HL-60 (cell line): ENCODE measurements around the gene MYO5B.

ENCODE experiments used
- TF ChIP-seq, protein P1 (sequence below): IDR thresholded peaks from one replicate; pipeline ENCODE4 v1.5.1; 2011; ENCODE audit warnings: low read length, control low read depth, inconsistent platforms; ENCODE audit not compliant: insufficient read depth
- TF ChIP-seq, protein P2 (sequence below): IDR thresholded peaks from 2 replicates; pipeline ENCODE4 v1.6.1; 2012; ENCODE audit warnings: low read depth; ENCODE audit not compliant: insufficient replicate concordance

DNA sequence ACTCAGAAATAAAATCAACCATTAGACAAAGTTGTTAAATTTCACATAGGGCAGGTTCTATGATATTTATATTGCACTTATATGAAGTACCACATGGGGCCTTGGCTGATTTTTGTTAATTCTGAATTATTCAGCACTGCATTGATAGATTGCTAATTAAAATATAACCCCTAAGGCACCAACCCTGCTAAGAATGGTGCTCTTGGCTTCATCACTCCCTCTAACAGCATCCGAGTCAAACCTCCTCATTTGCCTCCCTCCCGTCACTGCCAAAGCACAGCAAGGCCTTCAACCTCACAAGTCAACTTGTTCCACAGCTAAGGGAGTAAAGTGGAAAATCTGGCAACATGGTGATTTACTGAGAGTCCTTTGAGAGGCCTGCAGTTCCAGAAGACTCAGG is 27.0 kb downstream of the MYO5B start:
- TF ChIP-seq, protein P1, sequence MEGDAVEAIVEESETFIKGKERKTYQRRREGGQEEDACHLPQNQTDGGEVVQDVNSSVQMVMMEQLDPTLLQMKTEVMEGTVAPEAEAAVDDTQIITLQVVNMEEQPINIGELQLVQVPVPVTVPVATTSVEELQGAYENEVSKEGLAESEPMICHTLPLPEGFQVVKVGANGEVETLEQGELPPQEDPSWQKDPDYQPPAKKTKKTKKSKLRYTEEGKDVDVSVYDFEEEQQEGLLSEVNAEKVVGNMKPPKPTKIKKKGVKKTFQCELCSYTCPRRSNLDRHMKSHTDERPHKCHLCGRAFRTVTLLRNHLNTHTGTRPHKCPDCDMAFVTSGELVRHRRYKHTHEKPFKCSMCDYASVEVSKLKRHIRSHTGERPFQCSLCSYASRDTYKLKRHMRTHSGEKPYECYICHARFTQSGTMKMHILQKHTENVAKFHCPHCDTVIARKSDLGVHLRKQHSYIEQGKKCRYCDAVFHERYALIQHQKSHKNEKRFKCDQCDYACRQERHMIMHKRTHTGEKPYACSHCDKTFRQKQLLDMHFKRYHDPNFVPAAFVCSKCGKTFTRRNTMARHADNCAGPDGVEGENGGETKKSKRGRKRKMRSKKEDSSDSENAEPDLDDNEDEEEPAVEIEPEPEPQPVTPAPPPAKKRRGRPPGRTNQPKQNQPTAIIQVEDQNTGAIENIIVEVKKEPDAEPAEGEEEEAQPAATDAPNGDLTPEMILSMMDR = no peak
- TF ChIP-seq, protein P2, sequence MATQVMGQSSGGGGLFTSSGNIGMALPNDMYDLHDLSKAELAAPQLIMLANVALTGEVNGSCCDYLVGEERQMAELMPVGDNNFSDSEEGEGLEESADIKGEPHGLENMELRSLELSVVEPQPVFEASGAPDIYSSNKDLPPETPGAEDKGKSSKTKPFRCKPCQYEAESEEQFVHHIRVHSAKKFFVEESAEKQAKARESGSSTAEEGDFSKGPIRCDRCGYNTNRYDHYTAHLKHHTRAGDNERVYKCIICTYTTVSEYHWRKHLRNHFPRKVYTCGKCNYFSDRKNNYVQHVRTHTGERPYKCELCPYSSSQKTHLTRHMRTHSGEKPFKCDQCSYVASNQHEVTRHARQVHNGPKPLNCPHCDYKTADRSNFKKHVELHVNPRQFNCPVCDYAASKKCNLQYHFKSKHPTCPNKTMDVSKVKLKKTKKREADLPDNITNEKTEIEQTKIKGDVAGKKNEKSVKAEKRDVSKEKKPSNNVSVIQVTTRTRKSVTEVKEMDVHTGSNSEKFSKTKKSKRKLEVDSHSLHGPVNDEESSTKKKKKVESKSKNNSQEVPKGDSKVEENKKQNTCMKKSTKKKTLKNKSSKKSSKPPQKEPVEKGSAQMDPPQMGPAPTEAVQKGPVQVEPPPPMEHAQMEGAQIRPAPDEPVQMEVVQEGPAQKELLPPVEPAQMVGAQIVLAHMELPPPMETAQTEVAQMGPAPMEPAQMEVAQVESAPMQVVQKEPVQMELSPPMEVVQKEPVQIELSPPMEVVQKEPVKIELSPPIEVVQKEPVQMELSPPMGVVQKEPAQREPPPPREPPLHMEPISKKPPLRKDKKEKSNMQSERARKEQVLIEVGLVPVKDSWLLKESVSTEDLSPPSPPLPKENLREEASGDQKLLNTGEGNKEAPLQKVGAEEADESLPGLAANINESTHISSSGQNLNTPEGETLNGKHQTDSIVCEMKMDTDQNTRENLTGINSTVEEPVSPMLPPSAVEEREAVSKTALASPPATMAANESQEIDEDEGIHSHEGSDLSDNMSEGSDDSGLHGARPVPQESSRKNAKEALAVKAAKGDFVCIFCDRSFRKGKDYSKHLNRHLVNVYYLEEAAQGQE = no peak
